Endothelial cell of umbilical vein (primary cell): ENCODE results near the gene TMC6. TPM values are rescaled to one million over a fixed set of nuclear protein-coding genes. Genes with fewer than 3 reads are reported as not detected.

ENCODE experiments used
- BruUV-seq: library from RNA; stranded (reverse); fragments of 400-500 nt; replicated peaks from 2 replicates; lab custom pipeline; 2021; lab: Mats Ljungman, UMichigan
- CTCF ChIA-PET: fragments of 300-600, 350-600 bp; sonication (Branson Sonifier 250); formaldehyde crosslinking; loops from one replicate; lab custom pipeline; 2021; ENCODE audit warnings: antibody characterized with exemption, inconsistent platforms; lab: Charles Lee
- POLR2A ChIA-PET: fragments of 300-600, 350-600 bp; sonication (Branson Sonifier 250); formaldehyde crosslinking; loops from one replicate; lab custom pipeline; 2021; ENCODE audit warnings: antibody characterized with exemption, inconsistent platforms; lab: Charles Lee
- DNase-seq: peaks from one replicate; pipeline ENCODE4 v3.0.0-alpha.2; 2011; ENCODE audit warnings: low read depth, low spot score
- FAIRE-seq: peaks from 2 replicates; lab custom pipeline; 2011; peaks lifted over from hg19 to GRCh38; lab: Jason Lieb, UNC
- H2AFZ ChIP-seq: 2 replicates; pipeline ENCODE4 v1.6.0; 2012; ENCODE audit warnings: low read depth, low read length, control low read depth, inconsistent platforms
- H3K27ac ChIP-seq: 2 replicates; pipeline ENCODE4 v1.5.1; 2011; ENCODE audit warnings: low read depth, mild to moderate bottlenecking, control low read depth, low read length, moderate library complexity; ENCODE audit not compliant: insufficient read depth
- H3K27me3 ChIP-seq, 2 experiments: 2 replicates each; pipeline versions ENCODE4 v1.6.0 to v1.6.1; 2011; ENCODE audit warnings: low read length in 2 of 2, mixed read lengths in 1 of 2; ENCODE audit not compliant: control insufficient read depth in 2 of 2, insufficient read depth in 2 of 2
- H3K36me3 ChIP-seq, 2 experiments: 2 replicates in 1 of 2; 3 replicates in 1 of 2; pipeline ENCODE4 v1.5.1; 2011; ENCODE audit warnings: low read length in 2 of 2, mild to moderate bottlenecking in 1 of 2, moderate library complexity in 1 of 2; ENCODE audit not compliant: control insufficient read depth in 2 of 2, insufficient read depth in 2 of 2; ENCODE audit errors: extremely low read depth in 1 of 2
- H3K4me1 ChIP-seq: 3 replicates; pipeline ENCODE4 v1.5.1; 2011; ENCODE audit warnings: mild to moderate bottlenecking, low read length; ENCODE audit not compliant: control insufficient read depth, insufficient read depth; ENCODE audit errors: extremely low read depth
- H3K4me2 ChIP-seq: 2 replicates; pipeline ENCODE4 v1.6.1; 2011; ENCODE audit warnings: low read length, control low read depth, mixed read lengths; ENCODE audit not compliant: insufficient read depth
- H3K4me3 ChIP-seq, 3 experiments: fragments of 200-600 bp in 1 of 3; sonication (generic), shearing (Covaris generic) in 1 of 3; replicated peaks in 1 of 3; 2 replicates each; pipeline ENCODE4 v1.5.1; 2011 to 2016; ENCODE audit warnings: control low read depth in 3 of 3, low read length in 3 of 3, mild to moderate bottlenecking in 2 of 3, inconsistent platforms in 1 of 3, low read depth in 1 of 3, moderate library complexity in 1 of 3; ENCODE audit not compliant: insufficient read depth in 1 of 3
- H3K79me2 ChIP-seq: 2 replicates; pipeline ENCODE4 v1.6.0; 2012; ENCODE audit warnings: low read length, inconsistent platforms; ENCODE audit not compliant: control insufficient read depth, insufficient read depth
- H3K9ac ChIP-seq: replicated peaks from 2 replicates; pipeline ENCODE3; 2011; ENCODE audit warnings: low read length, control low read depth; ENCODE audit not compliant: insufficient read depth; ENCODE audit errors: extremely low read depth
- H3K9me1 ChIP-seq: replicated peaks from 3 replicates; pipeline ENCODE4 v1.6.0; 2011; ENCODE audit warnings: mild to moderate bottlenecking, low read length; ENCODE audit not compliant: control insufficient read depth, insufficient read depth; ENCODE audit errors: extremely low read depth
- H3K9me3 ChIP-seq: replicated peaks from 2 replicates; pipeline ENCODE4 v1.5.1; 2012; ENCODE audit warnings: low read length, inconsistent platforms; ENCODE audit not compliant: control insufficient read depth, insufficient read depth
- H4K20me1 ChIP-seq: replicated peaks from 2 replicates; pipeline ENCODE3; 2011; ENCODE audit warnings: mild to moderate bottlenecking, low read length; ENCODE audit not compliant: control insufficient read depth, insufficient read depth; ENCODE audit errors: extremely low read depth
- EZH2 ChIP-seq: IDR thresholded peaks from 2 replicates; pipeline ENCODE4 v1.6.1; 2012; ENCODE audit warnings: borderline replicate concordance, low read depth, mild to moderate bottlenecking, moderate library complexity, low read length, inconsistent platforms; ENCODE audit not compliant: severe bottlenecking
- dilution Hi-C: fragments of 300-500 bp; cut with MboI; formaldehyde crosslinking; loops from one replicate; pipeline ENCODE4 v1.15.0; 2019; ENCODE audit warnings: low sequenced_read_pairs; ENCODE audit not compliant: extremely low pct_ligation_motif_present
- intact Hi-C: fragments of 100-400 bp; cut with micrococcal nuclease; formaldehyde crosslinking; loops from one replicate; pipeline ENCODE4 v1.10.0; 2022
- polyA plus RNA-seq, 4 experiments: library from polyadenylated mRNA; depleted of rRNA in 3 of 4; stranded (reverse) in 3 of 4; unstranded in 1 of 4; fragments of >200 nt; gene quantifications; 2 replicates each; pipeline versions ENCODE4 v1.2.1 to v1.2.3, GENCODE V29; 2011 to 2012; ENCODE audit warnings: missing spikeins in 1 of 4
- total RNA-seq: library from RNA; stranded (reverse); gene quantifications from 2 replicates; pipeline ENCODE4 v1.2.3, GENCODE V29; 2021
- TF ChIP-seq, protein P1 (sequence below), 2 donors: IDR thresholded peaks; 1 replicate in 1 of 2; 2 replicates in 1 of 2; pipeline ENCODE4 v1.5.1; 2011; ENCODE audit warnings: low read length in 2 of 2, mild to moderate bottlenecking in 2 of 2, moderate library complexity in 2 of 2, control low read depth in 1 of 2, inconsistent platforms in 1 of 2, low read depth in 1 of 2; ENCODE audit not compliant: insufficient read depth in 1 of 2; ENCODE audit errors: extremely low read depth in 1 of 2

Gene TMC6
- total and polyA plus RNA-seq, 2 donors (not counting 3 experiments of a cell fraction or from before 2014, with no cell fraction given): 23.2 to 72.4 TPM

GRCh38 chr17:78117027-78117981 lies 11.3 kb downstream of the TMC6 start:
- intact Hi-C loops: no loop called here

More at GRCh38 chr17:78117027-78117981, 11.3 kb downstream of the TMC6 start:
- POLR2A ChIA-PET: no interaction called here
- Histone ChIP-seq H3K9me3 (no peaks in the 10 kb centered on the region), H4K20me1 (no peaks in the 10 kb centered on the region), H3K27ac (no peak overlapping the region), H3K4me2 (no peak overlapping the region), H3K9me1 (no peaks in the 10 kb centered on the region), H3K79me2 (no peaks in the 10 kb centered on the region), H3K36me3 (peaks cover 0 to 7% of the 10 kb centered on the region in 2 experiments), H3K9ac (no peak overlapping the region), H3K4me3 (no peak overlapping the region), H3K4me1 (no peaks in the 10 kb centered on the region), H3K27me3 (no peaks in the 10 kb centered on the region), H2AFZ (no peak overlapping the region)
- peak; percentile 15 for FAIRE-seq
- TF ChIP-seq EZH2: no peak
- TF ChIP-seq, protein P1, sequence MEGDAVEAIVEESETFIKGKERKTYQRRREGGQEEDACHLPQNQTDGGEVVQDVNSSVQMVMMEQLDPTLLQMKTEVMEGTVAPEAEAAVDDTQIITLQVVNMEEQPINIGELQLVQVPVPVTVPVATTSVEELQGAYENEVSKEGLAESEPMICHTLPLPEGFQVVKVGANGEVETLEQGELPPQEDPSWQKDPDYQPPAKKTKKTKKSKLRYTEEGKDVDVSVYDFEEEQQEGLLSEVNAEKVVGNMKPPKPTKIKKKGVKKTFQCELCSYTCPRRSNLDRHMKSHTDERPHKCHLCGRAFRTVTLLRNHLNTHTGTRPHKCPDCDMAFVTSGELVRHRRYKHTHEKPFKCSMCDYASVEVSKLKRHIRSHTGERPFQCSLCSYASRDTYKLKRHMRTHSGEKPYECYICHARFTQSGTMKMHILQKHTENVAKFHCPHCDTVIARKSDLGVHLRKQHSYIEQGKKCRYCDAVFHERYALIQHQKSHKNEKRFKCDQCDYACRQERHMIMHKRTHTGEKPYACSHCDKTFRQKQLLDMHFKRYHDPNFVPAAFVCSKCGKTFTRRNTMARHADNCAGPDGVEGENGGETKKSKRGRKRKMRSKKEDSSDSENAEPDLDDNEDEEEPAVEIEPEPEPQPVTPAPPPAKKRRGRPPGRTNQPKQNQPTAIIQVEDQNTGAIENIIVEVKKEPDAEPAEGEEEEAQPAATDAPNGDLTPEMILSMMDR (IDR thresholded peaks at IDR 0.05; ENCODE audit: extremely low read depth in 1 of 2, insufficient read depth in 1 of 2, low read depth in 1 of 2, low read length in 2 of 2): peak; percentile 9 to 46
- CTCF ChIA-PET: interaction anchor here (1.0 kb wide), 1 partner anchor 133 kb away, joined by 3 read pairs; no protein-coding TSS in a partner anchor
- BruUV-seq: no TSS peak
- DNase-seq: no peak
- dilution Hi-C loops: no loop called here
